ENCODE results near the gene NOL4L. TPM values are rescaled to one million over a fixed set of nuclear protein-coding genes. Genes with fewer than 3 reads are reported as not detected.

The NOL4L gene
- total and polyA plus RNA-seq, 12 donors: 1.5 to 10.1 (median 5.1) TPM

DNA sequence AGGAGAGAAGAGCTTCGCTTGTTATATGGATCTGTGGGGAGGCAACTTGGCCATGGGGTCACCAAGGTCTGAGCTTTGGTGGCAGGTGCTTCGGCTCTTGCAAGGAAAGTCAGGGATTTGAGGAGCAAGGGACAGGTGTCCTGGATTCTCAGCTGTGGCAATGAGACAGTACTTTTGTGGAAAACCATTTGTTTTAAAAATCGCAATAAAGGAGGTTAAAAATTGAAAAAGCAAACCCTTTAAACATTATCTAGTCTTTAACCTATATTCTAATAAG, 64.3 kb downstream of the NOL4L start:
- no peak for ATAC-seq
- DNase-seq: no peak
- H3K9me3 ChIP-seq: no peaks in the 10 kb centered on the region
- peaks cover 4 to 69% (median 37%) of the 10 kb centered on the region in 9 donors for H3K4me1 ChIP-seq
- peaks cover 0 to 2% (median 0%) of the 10 kb centered on the region in 9 donors for H3K36me3 ChIP-seq
- 85 to 92% methylated on average over 3 of the region's 3 CpGs for WGBS, 2 donors
- intact Hi-C loops (cut with DNase I): loop anchor here in 8 of 10 donors (1.0 to 10.0 kb wide), 7 partner anchors 56 to 486 kb away; partner anchors contain the start of gene NOL4L (in 1 of the 8)
- no peaks in the 10 kb centered on the region for H3K27me3 ChIP-seq
- H3K4me3 ChIP-seq: no peak overlapping the region
- no peak overlapping the region for H3K27ac ChIP-seq
- TF ChIP-seq, protein P1, sequence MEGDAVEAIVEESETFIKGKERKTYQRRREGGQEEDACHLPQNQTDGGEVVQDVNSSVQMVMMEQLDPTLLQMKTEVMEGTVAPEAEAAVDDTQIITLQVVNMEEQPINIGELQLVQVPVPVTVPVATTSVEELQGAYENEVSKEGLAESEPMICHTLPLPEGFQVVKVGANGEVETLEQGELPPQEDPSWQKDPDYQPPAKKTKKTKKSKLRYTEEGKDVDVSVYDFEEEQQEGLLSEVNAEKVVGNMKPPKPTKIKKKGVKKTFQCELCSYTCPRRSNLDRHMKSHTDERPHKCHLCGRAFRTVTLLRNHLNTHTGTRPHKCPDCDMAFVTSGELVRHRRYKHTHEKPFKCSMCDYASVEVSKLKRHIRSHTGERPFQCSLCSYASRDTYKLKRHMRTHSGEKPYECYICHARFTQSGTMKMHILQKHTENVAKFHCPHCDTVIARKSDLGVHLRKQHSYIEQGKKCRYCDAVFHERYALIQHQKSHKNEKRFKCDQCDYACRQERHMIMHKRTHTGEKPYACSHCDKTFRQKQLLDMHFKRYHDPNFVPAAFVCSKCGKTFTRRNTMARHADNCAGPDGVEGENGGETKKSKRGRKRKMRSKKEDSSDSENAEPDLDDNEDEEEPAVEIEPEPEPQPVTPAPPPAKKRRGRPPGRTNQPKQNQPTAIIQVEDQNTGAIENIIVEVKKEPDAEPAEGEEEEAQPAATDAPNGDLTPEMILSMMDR (IDR thresholded peaks at IDR 0.05): no peak

- TF ChIP-seq, protein P1 (IDR thresholded peaks at IDR 0.05): no peak
- H3K27me3 ChIP-seq: no peaks in the 10 kb centered on the region
- DNase-seq: no peak
- WGBS, 2 donors: 89 to 91% methylated on average over 11 of the region's 11 CpGs
- no peak overlapping the region for H3K4me3 ChIP-seq
- no peaks in the 10 kb centered on the region for H3K9me3 ChIP-seq
- no peak for ATAC-seq
- H3K27ac ChIP-seq: peak overlapping the region in 1 of 10 donors; percentile 77
- peaks cover 4 to 59% (median 38%) of the 10 kb centered on the region in 9 donors for H3K4me1 ChIP-seq
- intact Hi-C loops (cut with DNase I): loop anchor here in 1 of 10 donors (2.0 kb wide), 1 partner anchor 133 kb away; no protein-coding TSS in a partner anchor
- peaks cover 0 to 2% (median 0%) of the 10 kb centered on the region in 9 donors for H3K36me3 ChIP-seq
These were observed 65.8 kb downstream of the NOL4L start for GRCh38 chr20:32519381-32519730.

- ATAC-seq (peak in 4 of 8 donors; percentile 24 to 35 (median 30)), DNase-seq (no peak)
- no peaks in the 10 kb centered on the region for H3K27me3 ChIP-seq
- H3K27ac ChIP-seq: peak overlapping the region in 6 of 10 donors; percentile 59 to 79 (median 73)
- H3K9me3 ChIP-seq: no peaks in the 10 kb centered on the region
- no peak overlapping the region for H3K4me3 ChIP-seq
- 63 to 75% methylated on average over 14 of the region's 14 CpGs for WGBS, 2 donors
- H3K4me1 ChIP-seq: peaks cover 4 to 53% (median 38%) of the 10 kb centered on the region in 9 donors
- H3K36me3 ChIP-seq: peaks cover 0 to 2% (median 0%) of the 10 kb centered on the region in 9 donors
- intact Hi-C loops (cut with DNase I): loop anchor here in 1 of 10 donors (2.0 kb wide), 1 partner anchor 134 kb away; no protein-coding TSS in a partner anchor
- TF ChIP-seq, protein P1 (IDR thresholded peaks at IDR 0.05): no peak
These were observed 66.3 kb downstream of the NOL4L start for GRCh38 chr20:32518593-32519380.

DNA sequence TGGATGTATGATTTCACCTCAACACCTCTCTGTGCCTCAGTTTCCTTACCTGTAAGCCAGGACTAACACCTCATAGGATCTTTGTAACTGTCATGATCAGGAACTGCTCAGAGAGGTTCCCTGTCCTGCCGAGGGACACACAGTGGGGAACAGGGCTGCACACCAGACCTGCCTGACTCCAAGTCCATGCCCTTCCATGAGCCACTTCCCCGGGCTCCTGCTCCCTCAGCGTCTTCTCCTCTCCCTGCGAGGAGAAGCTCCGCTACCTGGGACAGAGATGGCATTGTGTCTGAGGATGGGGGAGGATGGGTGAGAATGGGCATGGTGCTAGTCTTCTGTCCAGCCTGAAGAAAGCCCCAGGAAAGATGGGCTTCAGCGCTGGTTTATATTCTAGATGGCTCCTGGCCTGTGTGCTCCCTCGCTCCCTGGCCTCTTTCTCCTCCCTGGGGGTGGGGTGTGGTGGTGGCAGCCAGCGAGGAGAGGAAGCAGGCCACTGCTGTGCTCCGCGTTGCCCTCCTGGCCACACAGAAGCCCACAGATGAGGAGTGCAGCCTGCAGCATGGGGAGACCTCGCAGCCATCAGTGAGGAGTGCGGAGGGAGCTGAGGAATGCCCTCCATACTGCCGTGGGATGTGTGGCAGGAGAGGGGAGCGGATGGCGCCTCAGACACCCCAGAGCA, 67.1 kb downstream of the NOL4L start:
- H3K4me3 ChIP-seq: no peak overlapping the region
- peaks cover 0 to 2% (median 0%) of the 10 kb centered on the region in 9 donors for H3K36me3 ChIP-seq
- no peaks in the 10 kb centered on the region for H3K9me3 ChIP-seq
- intact Hi-C loops (cut with DNase I): loop anchor here in 1 of 10 donors (2.0 kb wide), 1 partner anchor 135 kb away; no protein-coding TSS in a partner anchor
- peaks cover 4 to 46% (median 31%) of the 10 kb centered on the region in 9 donors for H3K4me1 ChIP-seq
- H3K27ac ChIP-seq: peak overlapping the region; percentile 29 to 79 (median 63)
- TF ChIP-seq, protein P1 (IDR thresholded peaks at IDR 0.05): no peak
- ATAC-seq (peak in 2 of 8 donors; percentile 2 to 3), DNase-seq (no peak)
- H3K27me3 ChIP-seq: no peaks in the 10 kb centered on the region
- 73 to 80% methylated on average over 14 to 15 of the region's 15 CpGs for WGBS, 2 donors
